ENCODE measurements around the gene CCL26. TPM values are rescaled to one million over a fixed set of nuclear protein-coding genes. Genes with fewer than 3 reads are reported as not detected.

Gene CCL26
- total and polyA plus RNA-seq, 10 of the 15 experiments (the other 5 are each of a cell fraction or from before 2014, with no cell fraction given), result not detected

- Histone ChIP-seq H3K4me2 (ENCODE audit: control insufficient read depth, insufficient read depth) (no peak overlapping the region), H2AFZ (ENCODE audit: control insufficient read depth, low read depth, low read length) (no peak overlapping the region), H3K9ac (ENCODE audit: control insufficient read depth, insufficient read depth, low read length) (no peak overlapping the region), H3K27ac (ENCODE audit: control insufficient read depth, insufficient read depth) (no peak overlapping the region), H3K4me3 (no peak overlapping the region), H3K36me3 (ENCODE audit: control insufficient read depth in 2 of 2, insufficient read depth in 2 of 2, low read length in 1 of 2) (no peaks in the 10 kb centered on the region), H3K27me3 (replicated peaks in 1 of 2; ENCODE audit: control insufficient read depth in 2 of 2, insufficient read depth in 2 of 2, low read length in 1 of 2) (no peaks in the 10 kb centered on the region), H3K4me1 (ENCODE audit: control insufficient read depth, insufficient read depth, low read length) (peaks cover 8% of the 10 kb centered on the region), H3K9me3 (replicated peaks; ENCODE audit: control insufficient read depth, insufficient read depth, low read length) (no peaks in the 10 kb centered on the region), H4K20me1 (ENCODE audit: control insufficient read depth, insufficient read depth) (no peaks in the 10 kb centered on the region), H3K79me2 (ENCODE audit: control insufficient read depth, insufficient read depth, low read length) (no peaks in the 10 kb centered on the region)
- ChIA-PET CTCF (no interaction called here), RAD21 (ENCODE audit: unreplicated experiment) (no interaction called here), POLR2A (no interaction called here), SMC1A (ENCODE audit: uncharacterized antibody, unreplicated experiment) (no interaction called here)
- BruUV-seq (replicated peaks), result no TSS peak
- intact Hi-C loops (cut with micrococcal nuclease; ENCODE audit: unreplicated experiment) (no loop called here), in situ Hi-C loops (cut with MboI) (no loop called here)
- WGBS (ENCODE audit: insufficient coverage, insufficient replicate concordance, low lambda C conversion rate, missing lambda C conversion rate), result 87% methylated on average over 5 of the region's 5 CpGs
- no peak for ATAC-seq
- FAIRE-seq, result no peak
- no peak for DNase-seq (ENCODE audit: low read depth, low spot score)
- TF ChIP-seq RB1 (IDR thresholded peaks at IDR 0.05; ENCODE audit: borderline replicate concordance) (no peak), SUZ12 (IDR thresholded peaks at IDR 0.05; ENCODE audit: unreplicated experiment) (no peak), CREM (IDR thresholded peaks at IDR 0.05; ENCODE audit: low read depth) (no peak), REST (IDR thresholded peaks at IDR 0.05; ENCODE audit: low read depth, low read length) (no peak), SREBF1 (IDR thresholded peaks at IDR 0.05; ENCODE audit: low read length) (no peak), CUX1 (IDR thresholded peaks at IDR 0.05; ENCODE audit: insufficient replicate concordance, low read depth, low read length) (no peak), NFYA (IDR thresholded peaks at IDR 0.05; ENCODE audit: borderline replicate concordance, low read depth, low read length) (no peak), SUPT20H (IDR thresholded peaks at IDR 0.05; ENCODE audit: borderline replicate concordance, control insufficient read depth, low read depth, low read length) (no peak), FOXK2 (IDR thresholded peaks at IDR 0.05) (no peak), KLF5 (IDR thresholded peaks at IDR 0.05; ENCODE audit: partially characterized antibody) (no peak), CHD4 (IDR thresholded peaks at IDR 0.05) (no peak), TARDBP (IDR thresholded peaks at IDR 0.05; ENCODE audit: borderline replicate concordance) (no peak), HDAC6 (IDR thresholded peaks at IDR 0.05; ENCODE audit: unreplicated experiment) (no peak), CBFB (IDR thresholded peaks at IDR 0.05; ENCODE audit: low read depth) (no peak)
- TF ChIP-seq, protein P1, sequence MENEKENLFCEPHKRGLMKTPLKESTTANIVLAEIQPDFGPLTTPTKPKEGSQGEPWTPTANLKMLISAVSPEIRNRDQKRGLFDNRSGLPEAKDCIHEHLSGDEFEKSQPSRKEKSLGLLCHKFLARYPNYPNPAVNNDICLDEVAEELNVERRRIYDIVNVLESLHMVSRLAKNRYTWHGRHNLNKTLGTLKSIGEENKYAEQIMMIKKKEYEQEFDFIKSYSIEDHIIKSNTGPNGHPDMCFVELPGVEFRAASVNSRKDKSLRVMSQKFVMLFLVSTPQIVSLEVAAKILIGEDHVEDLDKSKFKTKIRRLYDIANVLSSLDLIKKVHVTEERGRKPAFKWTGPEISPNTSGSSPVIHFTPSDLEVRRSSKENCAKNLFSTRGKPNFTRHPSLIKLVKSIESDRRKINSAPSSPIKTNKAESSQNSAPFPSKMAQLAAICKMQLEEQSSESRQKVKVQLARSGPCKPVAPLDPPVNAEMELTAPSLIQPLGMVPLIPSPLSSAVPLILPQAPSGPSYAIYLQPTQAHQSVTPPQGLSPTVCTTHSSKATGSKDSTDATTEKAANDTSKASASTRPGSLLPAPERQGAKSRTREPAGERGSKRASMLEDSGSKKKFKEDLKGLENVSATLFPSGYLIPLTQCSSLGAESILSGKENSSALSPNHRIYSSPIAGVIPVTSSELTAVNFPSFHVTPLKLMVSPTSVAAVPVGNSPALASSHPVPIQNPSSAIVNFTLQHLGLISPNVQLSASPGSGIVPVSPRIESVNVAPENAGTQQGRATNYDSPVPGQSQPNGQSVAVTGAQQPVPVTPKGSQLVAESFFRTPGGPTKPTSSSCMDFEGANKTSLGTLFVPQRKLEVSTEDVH (IDR thresholded peaks at IDR 0.05; ENCODE audit: low read depth, partially characterized antibody), result no peak
Observed at GRCh38 chr7:75719626-75720025, 52.4 kb downstream of the CCL26 start.

Data from GM12878 (cell line).